ENCODE data around the gene SBK1.
A peak's percentile ranks its signal among the peaks of the same experiment; 100 is the strongest.

Gene SBK1

GRCh38 chr16:28267356-28267755, 25.0 kb upstream of the SBK1 start:
- no peak overlapping the region for H3K27ac ChIP-seq
- TF ChIP-seq CTCF (IDR thresholded peaks at IDR 0.05), result no peak
- no peak for TF ChIP-seq ZFX (IDR thresholded peaks at IDR 0.05; ENCODE audit: borderline replicate concordance)

GRCh38 chr16:28273511-28273910, 18.8 kb upstream of the SBK1 start:
- no peak for TF ChIP-seq CTCF (IDR thresholded peaks at IDR 0.05)
- no peak for TF ChIP-seq ZFX (IDR thresholded peaks at IDR 0.05; ENCODE audit: borderline replicate concordance)
- no peak overlapping the region for H3K27ac ChIP-seq

GRCh38 chr16:28274676-28275075, 17.6 kb upstream of the SBK1 start:
- TF ChIP-seq ZFX (IDR thresholded peaks at IDR 0.05; ENCODE audit: borderline replicate concordance) (no peak), CTCF (IDR thresholded peaks at IDR 0.05) (no peak)
- no peak overlapping the region for H3K27ac ChIP-seq

GRCh38 chr16:28276301-28276700, 16.0 kb upstream of the SBK1 start:
- TF ChIP-seq ZFX (IDR thresholded peaks at IDR 0.05; ENCODE audit: borderline replicate concordance) (no peak), CTCF (IDR thresholded peaks at IDR 0.05) (no peak)
- no peak overlapping the region for H3K27ac ChIP-seq

GRCh38 chr16:28277537-28278388, 14.6 kb upstream of the SBK1 start:
- H3K27ac ChIP-seq, result no peak overlapping the region
- TF ChIP-seq CTCF (IDR thresholded peaks at IDR 0.05), result peak; percentile 90
- TF ChIP-seq ZFX (IDR thresholded peaks at IDR 0.05; ENCODE audit: borderline replicate concordance), result no peak

GRCh38 chr16:28279006-28279405, 13.3 kb upstream of the SBK1 start:
- H3K27ac ChIP-seq, result no peak overlapping the region
- TF ChIP-seq CTCF (IDR thresholded peaks at IDR 0.05) (no peak), ZFX (IDR thresholded peaks at IDR 0.05; ENCODE audit: borderline replicate concordance) (no peak)

Data from 22Rv1 (cell line).